Cardiac muscle cell (in vitro differentiated cells and primary cell): ENCODE data around the gene AGAP1. TPM values are rescaled to one million over a fixed set of nuclear protein-coding genes. Genes with fewer than 3 reads are reported as not detected.

ENCODE experiments used
- DNase-seq, 2 donors: peaks; one replicate each; pipeline versions ENCODE4 v3.0.0 to v3.0.0-alpha.2; 2010 to 2017; ENCODE audit warnings: low read depth in 1 of 2, low spot score in 1 of 2
- H3K27ac ChIP-seq: fragments of 200-600 bp; sonication (generic); 2 replicates; pipeline ENCODE4 v1.5.1; 2016
- H3K27me3 ChIP-seq: fragments of 200-600 bp; sonication (generic); 2 replicates; pipeline ENCODE4 v1.6.0; 2016; ENCODE audit warnings: control low read depth
- H3K36me3 ChIP-seq: fragments of 200-600 bp; sonication (generic); 2 replicates; pipeline ENCODE4 v1.5.1; 2016; ENCODE audit warnings: control low read depth
- H3K4me1 ChIP-seq: fragments of 200-600 bp; sonication (generic); 2 replicates; pipeline ENCODE4 v1.8.1; 2017; ENCODE audit warnings: low read depth, mild to moderate bottlenecking, mixed run types
- H3K4me3 ChIP-seq: fragments of 200-600 bp; sonication (generic); 2 replicates; pipeline ENCODE4 v1.5.1; 2016; ENCODE audit warnings: mild to moderate bottlenecking
- H3K9me3 ChIP-seq: fragments of 200-600 bp; sonication (generic); 2 replicates; pipeline ENCODE4 v1.5.1; 2017; ENCODE audit warnings: low read depth, mild to moderate bottlenecking, control low read depth
- polyA plus RNA-seq: library from polyadenylated mRNA; unstranded; fragments of >200 nt; fragmentation: Nextera tagmentation; extraction: Ambion mirVana; gene quantifications from 2 replicates; pipeline ENCODE4 v1.2.1, GENCODE V29; 2016
- total RNA-seq: library from RNA; depleted of rRNA; stranded (reverse); fragments of >200 nt; gene quantifications from 2 replicates; pipeline ENCODE4 v1.2.3, GENCODE V29; 2016
- TF ChIP-seq, protein P1 (sequence below): IDR thresholded peaks from 2 replicates; pipeline ENCODE4 v1.5.1; 2012; ENCODE audit warnings: low read depth, mild to moderate bottlenecking, low read length

Gene AGAP1
- total and polyA plus RNA-seq, 2 experiments from 2014 or later = 8.6 to 38.2 TPM

DNA sequence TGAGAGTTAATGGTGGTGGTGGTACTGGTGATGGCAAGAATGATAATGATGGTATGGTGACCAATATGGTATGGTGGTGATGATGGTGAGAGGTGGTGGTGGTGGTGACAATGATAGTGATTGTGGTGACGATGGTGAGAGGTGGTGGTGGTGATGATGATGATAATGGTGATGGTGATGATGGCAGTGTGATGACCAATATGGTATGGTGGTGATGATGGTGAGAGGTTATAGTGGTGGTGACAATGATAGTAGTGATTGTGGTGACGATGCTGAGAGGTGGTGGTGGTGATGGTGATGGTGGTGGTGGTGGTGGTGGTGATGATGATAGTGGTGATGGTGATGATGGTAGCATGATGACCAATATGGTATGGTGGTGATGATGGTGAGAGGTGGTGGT is 505.2 kb downstream of the AGAP1 start:
- TF ChIP-seq, protein P1, sequence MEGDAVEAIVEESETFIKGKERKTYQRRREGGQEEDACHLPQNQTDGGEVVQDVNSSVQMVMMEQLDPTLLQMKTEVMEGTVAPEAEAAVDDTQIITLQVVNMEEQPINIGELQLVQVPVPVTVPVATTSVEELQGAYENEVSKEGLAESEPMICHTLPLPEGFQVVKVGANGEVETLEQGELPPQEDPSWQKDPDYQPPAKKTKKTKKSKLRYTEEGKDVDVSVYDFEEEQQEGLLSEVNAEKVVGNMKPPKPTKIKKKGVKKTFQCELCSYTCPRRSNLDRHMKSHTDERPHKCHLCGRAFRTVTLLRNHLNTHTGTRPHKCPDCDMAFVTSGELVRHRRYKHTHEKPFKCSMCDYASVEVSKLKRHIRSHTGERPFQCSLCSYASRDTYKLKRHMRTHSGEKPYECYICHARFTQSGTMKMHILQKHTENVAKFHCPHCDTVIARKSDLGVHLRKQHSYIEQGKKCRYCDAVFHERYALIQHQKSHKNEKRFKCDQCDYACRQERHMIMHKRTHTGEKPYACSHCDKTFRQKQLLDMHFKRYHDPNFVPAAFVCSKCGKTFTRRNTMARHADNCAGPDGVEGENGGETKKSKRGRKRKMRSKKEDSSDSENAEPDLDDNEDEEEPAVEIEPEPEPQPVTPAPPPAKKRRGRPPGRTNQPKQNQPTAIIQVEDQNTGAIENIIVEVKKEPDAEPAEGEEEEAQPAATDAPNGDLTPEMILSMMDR = no peak
- H3K4me1 ChIP-seq = no peaks in the 10 kb centered on the region
- H3K27ac ChIP-seq = no peak overlapping the region
- no peaks in the 10 kb centered on the region for H3K27me3 ChIP-seq
- H3K9me3 ChIP-seq = no peaks in the 10 kb centered on the region
- no peak for DNase-seq
- no peaks in the 10 kb centered on the region for H3K36me3 ChIP-seq
- no peak overlapping the region for H3K4me3 ChIP-seq

DNA sequence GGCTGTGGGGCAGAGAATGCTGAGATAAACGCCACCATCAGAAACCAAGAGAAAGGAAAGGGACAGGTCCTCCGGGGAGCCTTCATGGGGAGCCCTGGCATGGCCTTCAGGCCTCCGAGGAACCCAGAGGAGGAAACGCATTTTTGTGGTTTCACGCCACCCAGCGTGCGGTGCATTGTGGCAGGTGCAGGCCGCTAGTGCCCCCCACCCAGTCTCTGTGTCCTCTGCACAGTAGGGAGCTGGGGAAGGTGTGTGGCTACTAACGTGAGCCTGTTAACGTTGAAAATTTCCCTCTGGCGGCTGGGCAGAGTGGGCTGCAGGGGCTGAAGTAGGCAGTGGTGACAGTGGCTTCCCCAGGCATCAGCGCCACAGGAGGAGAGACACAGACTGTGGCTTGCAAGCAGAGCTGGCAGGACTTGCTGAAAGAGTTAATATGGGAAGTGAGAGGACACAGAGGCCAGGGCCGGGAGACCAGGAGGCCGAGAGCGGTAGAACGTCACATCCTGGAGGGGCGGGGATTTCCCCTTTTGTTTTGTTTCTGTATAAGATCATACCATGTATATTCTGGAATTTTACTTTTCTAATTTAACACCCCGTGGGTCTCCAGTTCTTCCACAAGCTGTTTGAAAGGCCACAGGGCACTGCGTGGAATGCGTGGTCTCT is 507.5 kb downstream of the AGAP1 start:
- Histone ChIP-seq H3K27ac (no peak overlapping the region), H3K9me3 (no peaks in the 10 kb centered on the region), H3K36me3 (no peaks in the 10 kb centered on the region), H3K27me3 (no peaks in the 10 kb centered on the region), H3K4me3 (no peak overlapping the region), H3K4me1 (no peaks in the 10 kb centered on the region)
- TF ChIP-seq, protein P1 = no peak
- no peak for DNase-seq

- Histone ChIP-seq H3K36me3 (no peaks in the 10 kb centered on the region), H3K9me3 (no peaks in the 10 kb centered on the region), H3K4me1 (no peaks in the 10 kb centered on the region), H3K27me3 (no peaks in the 10 kb centered on the region), H3K4me3 (no peak overlapping the region), H3K27ac (no peak overlapping the region)
- DNase-seq = no peak
- TF ChIP-seq, protein P1 = no peak
Measured at GRCh38 chr2:236001854-236002253, 508.0 kb downstream of the AGAP1 start.

DNA sequence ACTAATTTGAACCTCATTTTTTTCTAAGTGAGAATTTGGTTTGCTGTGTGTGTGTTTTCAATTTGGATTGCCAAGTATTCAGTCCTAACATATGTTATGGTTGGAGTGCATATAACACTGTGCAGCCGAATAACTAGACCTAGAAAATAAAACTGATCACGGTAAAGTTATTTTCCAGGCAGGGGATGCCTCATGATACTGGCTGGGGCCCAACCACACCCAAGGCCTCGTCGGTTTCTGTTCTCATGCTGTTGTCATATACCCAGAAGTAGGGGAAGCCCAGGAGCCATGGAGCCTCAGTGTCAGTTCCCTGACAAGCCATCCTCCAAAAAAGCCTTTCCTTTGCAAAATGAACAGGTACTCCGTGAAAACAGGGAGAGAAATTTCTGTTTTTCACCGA is 514.2 kb downstream of the AGAP1 start:
- TF ChIP-seq, protein P1 = no peak
- DNase-seq = no peak
- no peak overlapping the region for H3K27ac ChIP-seq

DNA sequence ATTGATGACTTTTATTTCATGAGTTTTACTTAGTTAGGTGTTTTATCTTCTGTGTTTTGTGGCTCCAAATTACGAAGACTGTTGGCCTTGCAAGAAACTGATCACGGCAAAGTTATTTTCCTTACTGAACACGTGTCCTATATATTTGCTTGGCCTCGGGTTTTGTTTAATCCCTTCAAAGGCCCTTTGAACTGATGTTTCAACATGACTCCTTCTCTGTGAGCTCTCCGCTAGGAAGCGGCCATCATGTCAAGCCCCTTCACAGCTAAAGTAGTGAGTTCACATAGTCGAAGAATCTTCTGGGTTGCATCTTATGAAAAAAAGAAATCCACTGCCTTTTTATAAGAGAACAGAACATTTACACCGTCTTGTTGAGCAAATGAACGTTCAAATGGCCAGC is 515.0 kb downstream of the AGAP1 start:
- H3K9me3 ChIP-seq = no peaks in the 10 kb centered on the region
- DNase-seq = no peak
- no peak overlapping the region for H3K27ac ChIP-seq
- H3K4me3 ChIP-seq = no peak overlapping the region
- H3K27me3 ChIP-seq = no peaks in the 10 kb centered on the region
- no peaks in the 10 kb centered on the region for H3K36me3 ChIP-seq
- TF ChIP-seq, protein P1 = no peak
- H3K4me1 ChIP-seq = no peaks in the 10 kb centered on the region

More for the DNA sequence above, 514.2 kb downstream of the AGAP1 start:
- no peak overlapping the region for H3K4me3 ChIP-seq
- no peaks in the 10 kb centered on the region for H3K4me1 ChIP-seq
- H3K9me3 ChIP-seq = no peaks in the 10 kb centered on the region
- H3K36me3 ChIP-seq = no peaks in the 10 kb centered on the region
- no peaks in the 10 kb centered on the region for H3K27me3 ChIP-seq
